ENCODE data around the gene ANAPC1. TPM values are rescaled to one million over a fixed set of nuclear protein-coding genes. Genes with fewer than 3 reads are reported as not detected.
A peak's percentile ranks its signal among the peaks of the same experiment; 100 is the strongest.

ANAPC1 gene
- total and polyA plus RNA-seq, 9 of the 15 experiments (the other 6 are each of a cell fraction or from before 2014, with no cell fraction given) = 14.0 to 126 (median 78.2) TPM

- TF ChIP-seq, protein P1, sequence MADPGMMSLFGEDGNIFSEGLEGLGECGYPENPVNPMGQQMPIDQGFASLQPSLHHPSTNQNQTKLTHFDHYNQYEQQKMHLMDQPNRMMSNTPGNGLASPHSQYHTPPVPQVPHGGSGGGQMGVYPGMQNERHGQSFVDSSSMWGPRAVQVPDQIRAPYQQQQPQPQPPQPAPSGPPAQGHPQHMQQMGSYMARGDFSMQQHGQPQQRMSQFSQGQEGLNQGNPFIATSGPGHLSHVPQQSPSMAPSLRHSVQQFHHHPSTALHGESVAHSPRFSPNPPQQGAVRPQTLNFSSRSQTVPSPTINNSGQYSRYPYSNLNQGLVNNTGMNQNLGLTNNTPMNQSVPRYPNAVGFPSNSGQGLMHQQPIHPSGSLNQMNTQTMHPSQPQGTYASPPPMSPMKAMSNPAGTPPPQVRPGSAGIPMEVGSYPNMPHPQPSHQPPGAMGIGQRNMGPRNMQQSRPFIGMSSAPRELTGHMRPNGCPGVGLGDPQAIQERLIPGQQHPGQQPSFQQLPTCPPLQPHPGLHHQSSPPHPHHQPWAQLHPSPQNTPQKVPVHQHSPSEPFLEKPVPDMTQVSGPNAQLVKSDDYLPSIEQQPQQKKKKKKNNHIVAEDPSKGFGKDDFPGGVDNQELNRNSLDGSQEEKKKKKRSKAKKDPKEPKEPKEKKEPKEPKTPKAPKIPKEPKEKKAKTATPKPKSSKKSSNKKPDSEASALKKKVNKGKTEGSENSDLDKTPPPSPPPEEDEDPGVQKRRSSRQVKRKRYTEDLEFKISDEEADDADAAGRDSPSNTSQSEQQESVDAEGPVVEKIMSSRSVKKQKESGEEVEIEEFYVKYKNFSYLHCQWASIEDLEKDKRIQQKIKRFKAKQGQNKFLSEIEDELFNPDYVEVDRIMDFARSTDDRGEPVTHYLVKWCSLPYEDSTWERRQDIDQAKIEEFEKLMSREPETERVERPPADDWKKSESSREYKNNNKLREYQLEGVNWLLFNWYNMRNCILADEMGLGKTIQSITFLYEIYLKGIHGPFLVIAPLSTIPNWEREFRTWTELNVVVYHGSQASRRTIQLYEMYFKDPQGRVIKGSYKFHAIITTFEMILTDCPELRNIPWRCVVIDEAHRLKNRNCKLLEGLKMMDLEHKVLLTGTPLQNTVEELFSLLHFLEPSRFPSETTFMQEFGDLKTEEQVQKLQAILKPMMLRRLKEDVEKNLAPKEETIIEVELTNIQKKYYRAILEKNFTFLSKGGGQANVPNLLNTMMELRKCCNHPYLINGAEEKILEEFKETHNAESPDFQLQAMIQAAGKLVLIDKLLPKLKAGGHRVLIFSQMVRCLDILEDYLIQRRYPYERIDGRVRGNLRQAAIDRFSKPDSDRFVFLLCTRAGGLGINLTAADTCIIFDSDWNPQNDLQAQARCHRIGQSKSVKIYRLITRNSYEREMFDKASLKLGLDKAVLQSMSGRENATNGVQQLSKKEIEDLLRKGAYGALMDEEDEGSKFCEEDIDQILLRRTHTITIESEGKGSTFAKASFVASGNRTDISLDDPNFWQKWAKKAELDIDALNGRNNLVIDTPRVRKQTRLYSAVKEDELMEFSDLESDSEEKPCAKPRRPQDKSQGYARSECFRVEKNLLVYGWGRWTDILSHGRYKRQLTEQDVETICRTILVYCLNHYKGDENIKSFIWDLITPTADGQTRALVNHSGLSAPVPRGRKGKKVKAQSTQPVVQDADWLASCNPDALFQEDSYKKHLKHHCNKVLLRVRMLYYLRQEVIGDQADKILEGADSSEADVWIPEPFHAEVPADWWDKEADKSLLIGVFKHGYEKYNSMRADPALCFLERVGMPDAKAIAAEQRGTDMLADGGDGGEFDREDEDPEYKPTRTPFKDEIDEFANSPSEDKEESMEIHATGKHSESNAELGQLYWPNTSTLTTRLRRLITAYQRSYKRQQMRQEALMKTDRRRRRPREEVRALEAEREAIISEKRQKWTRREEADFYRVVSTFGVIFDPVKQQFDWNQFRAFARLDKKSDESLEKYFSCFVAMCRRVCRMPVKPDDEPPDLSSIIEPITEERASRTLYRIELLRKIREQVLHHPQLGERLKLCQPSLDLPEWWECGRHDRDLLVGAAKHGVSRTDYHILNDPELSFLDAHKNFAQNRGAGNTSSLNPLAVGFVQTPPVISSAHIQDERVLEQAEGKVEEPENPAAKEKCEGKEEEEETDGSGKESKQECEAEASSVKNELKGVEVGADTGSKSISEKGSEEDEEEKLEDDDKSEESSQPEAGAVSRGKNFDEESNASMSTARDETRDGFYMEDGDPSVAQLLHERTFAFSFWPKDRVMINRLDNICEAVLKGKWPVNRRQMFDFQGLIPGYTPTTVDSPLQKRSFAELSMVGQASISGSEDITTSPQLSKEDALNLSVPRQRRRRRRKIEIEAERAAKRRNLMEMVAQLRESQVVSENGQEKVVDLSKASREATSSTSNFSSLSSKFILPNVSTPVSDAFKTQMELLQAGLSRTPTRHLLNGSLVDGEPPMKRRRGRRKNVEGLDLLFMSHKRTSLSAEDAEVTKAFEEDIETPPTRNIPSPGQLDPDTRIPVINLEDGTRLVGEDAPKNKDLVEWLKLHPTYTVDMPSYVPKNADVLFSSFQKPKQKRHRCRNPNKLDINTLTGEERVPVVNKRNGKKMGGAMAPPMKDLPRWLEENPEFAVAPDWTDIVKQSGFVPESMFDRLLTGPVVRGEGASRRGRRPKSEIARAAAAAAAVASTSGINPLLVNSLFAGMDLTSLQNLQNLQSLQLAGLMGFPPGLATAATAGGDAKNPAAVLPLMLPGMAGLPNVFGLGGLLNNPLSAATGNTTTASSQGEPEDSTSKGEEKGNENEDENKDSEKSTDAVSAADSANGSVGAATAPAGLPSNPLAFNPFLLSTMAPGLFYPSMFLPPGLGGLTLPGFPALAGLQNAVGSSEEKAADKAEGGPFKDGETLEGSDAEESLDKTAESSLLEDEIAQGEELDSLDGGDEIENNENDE (IDR thresholded peaks at IDR 0.05; ENCODE audit: low read depth, low read length) = no peak
- TF ChIP-seq MTA2 (IDR thresholded peaks at IDR 0.05; ENCODE audit: low read depth) (peak; percentile 57), CBX2 (IDR thresholded peaks at IDR 0.05; ENCODE audit: insufficient read depth, low read length, poor library complexity, severe bottlenecking) (no peak), ZFP36 (IDR thresholded peaks at IDR 0.05; ENCODE audit: low read depth, low read length, partially characterized antibody) (peak; percentile 30), HEY1 (CRISPR knock-in tag; IDR thresholded peaks at IDR 0.05; ENCODE audit: borderline replicate concordance) (no peak), CBFA2T3 (IDR thresholded peaks at IDR 0.05) (peak; percentile 85), TFAP4 (CRISPR knock-in tag; IDR thresholded peaks at IDR 0.05; ENCODE audit: borderline replicate concordance) (no peak), ZNF707 (CRISPR knock-in tag; conservative IDR thresholded peaks at IDR 0.05) (no peak), HSF4 (CRISPR knock-in tag; IDR thresholded peaks at IDR 0.05; ENCODE audit: borderline replicate concordance) (no peak), ZNF717 (CRISPR knock-in tag; IDR thresholded peaks at IDR 0.05) (no peak), ZNF79 (CRISPR knock-in tag; IDR thresholded peaks at IDR 0.05; ENCODE audit: low read depth) (no peak), EGR1 (conservative IDR thresholded peaks at IDR 0.05) (no peak), ZNF592 (IDR thresholded peaks at IDR 0.05) (no peak)
Observed at GRCh38 chr2:111927723-111928122, 43.7 kb upstream of the ANAPC1 start (continued).

Data from K562 (cell line).